SK-N-MC (cell line): ENCODE results near the gene USP44.

Experiments
- EZH2 ChIP-seq: fragments of 200-600 bp; sonication (generic); IDR thresholded peaks from one replicate; pipeline ENCODE4 v1.6.1; 2017; ENCODE audit warnings: antibody characterized with exemption
- FOXP2 ChIP-seq: optimal IDR thresholded peaks from 2 replicates; pipeline ENCODE3; 2011; ENCODE audit warnings: mild to moderate bottlenecking, moderate library complexity; ENCODE audit not compliant: insufficient read depth; ENCODE audit errors: extremely low read length, control extremely low read depth
- POLR2AphosphoS5 ChIP-seq: IDR thresholded peaks from 2 replicates; pipeline ENCODE4 v1.6.1; 2012; ENCODE audit warnings: mild to moderate bottlenecking, low read depth, low read length, borderline replicate concordance

GRCh38 chr12:95484524-95484923, 66.8 kb downstream of the USP44 start:
- no peak for TF ChIP-seq POLR2AphosphoS5
- no peak for TF ChIP-seq EZH2
- no peak for TF ChIP-seq FOXP2
